Measurements from ENCODE around the gene APLNR. TPM values are rescaled to one million over a fixed set of nuclear protein-coding genes. Genes with fewer than 3 reads are reported as not detected.
A peak's percentile ranks its signal among the peaks of the same experiment; 100 is the strongest.

APLNR gene
- total RNA-seq, 8 experiments from 2014 or later = 0.09 to 3.1 (median 0.48) TPM

GRCh38 chr11:57191311-57192219 lies 45.5 kb downstream of the APLNR start:
- Histone ChIP-seq H3K27ac (peak overlapping the region in 1 of 2 donors; percentile 13), H3K4me1 (replicated peaks in 1 of 2) (peaks cover 19% of the 10 kb centered on the region in 2 donors), H3K4me3 (no peak overlapping the region)
- peak; percentile 61 to 94 (median 86) for ATAC-seq (replicated peaks in 6 of 8)
- 0 to 100% (median 30%) methylated on average over 1 to 7 of the region's 9 CpGs; no CpG with 5 or more reads in 1 of the 10 experiments for WGBS, 10 experiments
- in situ Hi-C loops (cut with MboI; ENCODE audit: low pct_unique_long_range_greater_than_20kb in 2 of 9, low sequenced_read_pairs in 9 of 9, unreplicated experiment in 9 of 9) = no loop called here

DNA sequence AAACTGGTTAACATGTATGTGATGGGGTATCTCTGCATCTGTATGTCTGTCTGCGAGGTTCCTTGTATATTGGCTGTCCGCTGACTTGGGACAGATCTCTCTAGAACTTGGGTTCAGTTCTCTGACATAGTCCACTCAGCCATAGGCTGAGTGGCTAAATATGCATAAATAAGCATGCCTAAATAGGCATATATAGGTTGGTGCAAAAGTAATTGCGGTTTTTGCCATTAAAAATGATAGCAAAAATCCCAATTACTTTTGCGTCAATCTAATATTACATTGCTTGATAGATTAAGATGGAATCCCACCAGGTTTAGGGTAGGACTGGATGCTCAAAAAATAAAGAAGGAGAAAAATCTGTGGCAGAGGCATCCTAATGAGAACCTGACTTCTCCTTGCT lies 46.5 kb downstream of the APLNR start:
- Histone ChIP-seq H3K4me1 (replicated peaks in 1 of 2) (peaks cover 14 to 15% of the 10 kb centered on the region in 2 donors), H3K4me3 (no peak overlapping the region), H3K27ac (no peak overlapping the region)
- in situ Hi-C loops (cut with MboI; ENCODE audit: low pct_unique_long_range_greater_than_20kb in 2 of 9, low sequenced_read_pairs in 9 of 9, unreplicated experiment in 9 of 9) = no loop called here
- no peak for ATAC-seq (replicated peaks in 6 of 8)
- WGBS, 10 experiments = 60 to 100% (median 90%) methylated on average over 1 to 4 of the region's 4 CpGs; no CpG with 5 or more reads in 1 of the 10 experiments

Other genes starting within 250 kb of the APLNR start
- under 1 TPM in 2 of 8 experiments, not detected in 6; 0.29 to 0.38 TPM for gene OR5AK2, start 248.3 kb downstream of the APLNR start, total RNA-seq
- 10 to 100 TPM in 1 of 8 experiments, 1 to 10 TPM in 4, under 1 TPM in 3; 0.10 to 12.4 (median 5.7) TPM for gene LRRC55, start 55.3 kb downstream of the APLNR start, total RNA-seq
- gene TNKS1BP1, start 87.7 kb upstream of the APLNR start, total RNA-seq = 100 to 1,000 TPM in 2 of 8 experiments, 10 to 100 TPM in 6; 28.4 to 104 (median 55.4) TPM
- gene SSRP1, start 98.6 kb upstream of the APLNR start, total RNA-seq = 100 to 1,000 TPM in 4 of 8 experiments, 10 to 100 TPM in 4; 64.9 to 164 (median 101) TPM
- 100 to 1,000 TPM in 3 of 8 experiments, 10 to 100 TPM in 1, under 1 TPM in 2, not detected in 2; 0.36 to 153 (median 99.5) TPM for gene P2RX3, start 101.1 kb upstream of the APLNR start, total RNA-seq
- gene PRG3, start 143.9 kb upstream of the APLNR start, total RNA-seq = not detected
- gene PRG2, start 153.4 kb upstream of the APLNR start, total RNA-seq = 1 to 10 TPM in 1 of 8 experiments, under 1 TPM in 2, not detected in 5; 0.18 to 1.1 (median 0.29) TPM
- gene SLC43A3, start 189.9 kb upstream of the APLNR start, total RNA-seq = 10 to 100 TPM in 2 of 8 experiments, 1 to 10 TPM in 4, under 1 TPM in 2; 0.43 to 25.8 (median 3.0) TPM
- gene RTN4RL2, start 223.3 kb upstream of the APLNR start, total RNA-seq = 10 to 100 TPM in 1 of 8 experiments, 1 to 10 TPM in 6, under 1 TPM in 1; 0.25 to 11.6 (median 5.8) TPM